ENCODE data around the gene WFIKKN1. TPM values are rescaled to one million over a fixed set of nuclear protein-coding genes. Genes with fewer than 3 reads are reported as not detected.

WFIKKN1 gene
- total RNA-seq, 5 donors from 2014 or later (not counting 1 experiment from before 2014, with no cell fraction given), result 0.15 to 1.5 (median 1.0) TPM

DNA sequence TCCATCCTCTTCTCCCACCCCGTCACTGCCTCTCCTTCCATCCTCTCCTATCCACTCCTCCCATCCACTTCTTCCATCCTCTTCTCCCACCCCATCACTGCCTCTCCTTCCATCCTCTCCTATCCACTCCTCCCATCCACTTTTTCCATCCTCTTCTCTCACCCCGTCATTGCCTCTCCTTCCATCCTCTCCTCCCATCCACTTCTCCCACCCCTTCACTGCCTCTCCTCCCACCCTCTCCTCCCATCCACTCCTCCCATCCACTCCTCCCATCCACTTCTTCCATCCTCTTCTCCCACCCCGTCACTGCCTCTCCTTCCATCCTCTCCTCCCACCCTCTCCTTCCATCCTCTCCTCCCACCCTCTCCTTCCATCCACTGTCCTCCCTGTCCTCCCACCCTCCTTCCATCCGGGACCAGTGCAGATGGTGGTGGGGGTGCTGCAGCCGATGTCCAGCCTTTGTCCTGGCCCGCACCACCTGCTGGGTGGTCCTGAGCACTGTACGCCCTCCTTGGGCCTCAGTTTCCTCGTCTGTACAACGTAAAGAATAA, 1.1 kb downstream of the WFIKKN1 start:
- Histone ChIP-seq H3K9me3 (no peaks in the 10 kb centered on the region), H3K4me1 (ENCODE audit: control insufficient read depth in 1 of 2, extremely low read depth in 1 of 2, insufficient read depth in 2 of 2, low read length in 2 of 2) (peaks cover 5 to 26% of the 10 kb centered on the region in 2 experiments), H3K27ac (ENCODE audit: low read length) (no peak overlapping the region), H3K36me3 (ENCODE audit: control insufficient read depth in 2 of 2, extremely low read depth in 1 of 2, insufficient read depth in 1 of 2, low read length in 1 of 2) (peaks cover 9% of the 10 kb centered on the region in 2 donors), H3K27me3 (replicated peaks in 1 of 2; ENCODE audit: control insufficient read depth in 2 of 2, extremely low read depth in 1 of 2, insufficient read depth in 2 of 2, low read length in 1 of 2) (no peaks in the 10 kb centered on the region), H3K4me3 (ENCODE audit: control insufficient read depth in 1 of 2, extremely low read depth in 1 of 2, low read length in 1 of 2) (no peak overlapping the region)
- 72% methylated on average over 5 of the region's 9 CpGs for WGBS (ENCODE audit: insufficient coverage)
- Mint-ChIP-seq H3K27me3 (peaks cover 0 to 3% of the 10 kb centered on the region in 2 donors), H3K36me3 (no peaks in the 10 kb centered on the region), H3K4me1 (peaks cover 6 to 8% (median 7%) of the 10 kb centered on the region in 3 donors), H3K27ac (no peak overlapping the region), H3K9me3 (no peaks in the 10 kb centered on the region), H3K4me3 (no peak overlapping the region)
- CTCF ChIA-PET, result no interaction called here
- DNase-seq, result no peak
- no peak for ATAC-seq (replicated peaks in 1 of 4)
- POLR2A ChIA-PET, result no interaction called here

DNA sequence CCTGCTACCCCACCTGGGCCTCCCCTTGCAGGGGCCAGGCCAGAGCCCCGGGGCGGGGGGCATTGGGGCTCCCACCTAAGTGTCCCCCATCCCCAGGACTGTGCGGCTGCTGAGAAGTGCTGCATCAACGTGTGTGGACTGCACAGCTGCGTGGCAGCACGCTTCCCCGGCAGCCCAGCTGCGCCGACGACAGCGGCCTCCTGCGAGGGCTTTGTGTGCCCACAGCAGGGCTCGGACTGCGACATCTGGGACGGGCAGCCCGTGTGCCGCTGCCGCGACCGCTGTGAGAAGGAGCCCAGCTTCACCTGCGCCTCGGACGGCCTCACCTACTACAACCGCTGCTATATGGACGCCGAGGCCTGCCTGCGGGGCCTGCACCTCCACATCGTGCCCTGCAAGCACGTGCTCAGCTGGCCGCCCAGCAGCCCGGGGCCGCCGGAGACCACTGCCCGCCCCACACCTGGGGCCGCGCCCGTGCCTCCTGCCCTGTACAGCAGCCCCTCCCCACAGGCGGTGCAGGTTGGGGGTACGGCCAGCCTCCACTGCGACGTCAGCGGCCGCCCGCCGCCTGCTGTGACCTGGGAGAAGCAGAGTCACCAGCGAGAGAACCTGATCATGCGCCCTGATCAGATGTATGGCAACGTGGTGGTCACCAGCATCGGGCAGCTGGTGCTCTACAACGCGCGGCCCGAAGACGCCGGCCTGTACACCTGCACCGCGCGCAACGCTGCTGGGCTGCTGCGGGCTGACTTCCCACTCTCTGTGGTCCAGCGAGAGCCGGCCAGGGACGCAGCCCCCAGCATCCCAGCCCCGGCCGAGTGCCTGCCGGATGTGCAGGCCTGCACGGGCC, 1.9 kb downstream of the WFIKKN1 start:
- DNase-seq (no peak), ATAC-seq (replicated peaks in 1 of 4) (no peak)
- H3K9me3 Mint-ChIP-seq, result no peaks in the 10 kb centered on the region
- H3K27me3 Mint-ChIP-seq, result peaks cover 0 to 3% of the 10 kb centered on the region in 2 donors
- H3K27ac ChIP-seq (ENCODE audit: low read length), result no peak overlapping the region
- H3K36me3 ChIP-seq (ENCODE audit: control insufficient read depth in 2 of 2, extremely low read depth in 1 of 2, insufficient read depth in 1 of 2, low read length in 1 of 2), result peaks cover 5 to 9% of the 10 kb centered on the region in 2 donors
- H3K36me3 Mint-ChIP-seq, result no peaks in the 10 kb centered on the region
- H3K4me1 Mint-ChIP-seq, result peaks cover 7 to 8% (median 8%) of the 10 kb centered on the region in 3 donors
- H3K27me3 ChIP-seq (replicated peaks in 1 of 2; ENCODE audit: control insufficient read depth in 2 of 2, extremely low read depth in 1 of 2, insufficient read depth in 2 of 2, low read length in 1 of 2), result no peaks in the 10 kb centered on the region
- H3K27ac Mint-ChIP-seq, result no peak overlapping the region
- CTCF ChIA-PET, result no interaction called here
- H3K4me3 Mint-ChIP-seq, result no peak overlapping the region
- H3K4me1 ChIP-seq (ENCODE audit: control insufficient read depth in 1 of 2, extremely low read depth in 1 of 2, insufficient read depth in 2 of 2, low read length in 2 of 2), result peaks cover 9 to 32% of the 10 kb centered on the region in 2 experiments
- no peak overlapping the region for H3K4me3 ChIP-seq (ENCODE audit: control insufficient read depth in 1 of 2, extremely low read depth in 1 of 2, low read length in 1 of 2)
- WGBS (ENCODE audit: insufficient coverage), result 96% methylated on average over 65 of the region's 67 CpGs
- POLR2A ChIA-PET, result no interaction called here
- H3K9me3 ChIP-seq, result no peaks in the 10 kb centered on the region

DNA sequence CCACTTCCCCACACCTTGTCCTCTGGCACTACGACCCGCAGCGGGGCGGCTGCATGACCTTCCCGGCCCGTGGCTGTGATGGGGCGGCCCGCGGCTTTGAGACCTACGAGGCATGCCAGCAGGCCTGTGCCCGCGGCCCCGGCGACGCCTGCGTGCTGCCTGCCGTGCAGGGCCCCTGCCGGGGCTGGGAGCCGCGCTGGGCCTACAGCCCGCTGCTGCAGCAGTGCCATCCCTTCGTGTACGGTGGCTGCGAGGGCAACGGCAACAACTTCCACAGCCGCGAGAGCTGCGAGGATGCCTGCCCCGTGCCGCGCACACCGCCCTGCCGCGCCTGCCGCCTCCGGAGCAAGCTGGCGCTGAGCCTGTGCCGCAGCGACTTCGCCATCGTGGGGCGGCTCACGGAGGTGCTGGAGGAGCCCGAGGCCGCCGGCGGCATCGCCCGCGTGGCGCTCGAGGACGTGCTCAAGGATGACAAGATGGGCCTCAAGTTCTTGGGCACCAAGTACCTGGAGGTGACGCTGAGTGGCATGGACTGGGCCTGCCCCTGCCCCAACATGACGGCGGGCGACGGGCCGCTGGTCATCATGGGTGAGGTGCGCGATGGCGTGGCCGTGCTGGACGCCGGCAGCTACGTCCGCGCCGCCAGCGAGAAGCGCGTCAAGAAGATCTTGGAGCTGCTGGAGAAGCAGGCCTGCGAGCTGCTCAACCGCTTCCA, 2.7 kb downstream of the WFIKKN1 start:
- peaks cover 9 to 34% of the 10 kb centered on the region in 2 experiments for H3K4me1 ChIP-seq (ENCODE audit: control insufficient read depth in 1 of 2, extremely low read depth in 1 of 2, insufficient read depth in 2 of 2, low read length in 2 of 2)
- no peak overlapping the region for H3K27ac ChIP-seq (ENCODE audit: low read length)
- Mint-ChIP-seq H3K4me1 (peaks cover 7 to 8% (median 8%) of the 10 kb centered on the region in 3 donors), H3K27ac (no peak overlapping the region), H3K36me3 (no peaks in the 10 kb centered on the region), H3K27me3 (peaks cover 0 to 3% of the 10 kb centered on the region in 2 donors), H3K4me3 (no peak overlapping the region), H3K9me3 (no peaks in the 10 kb centered on the region)
- 98% methylated on average over 74 of the region's 74 CpGs for WGBS (ENCODE audit: insufficient coverage)
- no peak overlapping the region for H3K4me3 ChIP-seq (ENCODE audit: control insufficient read depth in 1 of 2, extremely low read depth in 1 of 2, low read length in 1 of 2)
- DNase-seq (no peak), ATAC-seq (replicated peaks in 1 of 4) (no peak)
- POLR2A ChIA-PET, result no interaction called here
- no peaks in the 10 kb centered on the region for H3K27me3 ChIP-seq (replicated peaks in 1 of 2; ENCODE audit: control insufficient read depth in 2 of 2, extremely low read depth in 1 of 2, insufficient read depth in 2 of 2, low read length in 1 of 2)
- H3K36me3 ChIP-seq (ENCODE audit: control insufficient read depth in 2 of 2, extremely low read depth in 1 of 2, insufficient read depth in 1 of 2, low read length in 1 of 2), result peaks cover 5 to 9% of the 10 kb centered on the region in 2 donors
- CTCF ChIA-PET, result no interaction called here
- no peaks in the 10 kb centered on the region for H3K9me3 ChIP-seq

DNA sequence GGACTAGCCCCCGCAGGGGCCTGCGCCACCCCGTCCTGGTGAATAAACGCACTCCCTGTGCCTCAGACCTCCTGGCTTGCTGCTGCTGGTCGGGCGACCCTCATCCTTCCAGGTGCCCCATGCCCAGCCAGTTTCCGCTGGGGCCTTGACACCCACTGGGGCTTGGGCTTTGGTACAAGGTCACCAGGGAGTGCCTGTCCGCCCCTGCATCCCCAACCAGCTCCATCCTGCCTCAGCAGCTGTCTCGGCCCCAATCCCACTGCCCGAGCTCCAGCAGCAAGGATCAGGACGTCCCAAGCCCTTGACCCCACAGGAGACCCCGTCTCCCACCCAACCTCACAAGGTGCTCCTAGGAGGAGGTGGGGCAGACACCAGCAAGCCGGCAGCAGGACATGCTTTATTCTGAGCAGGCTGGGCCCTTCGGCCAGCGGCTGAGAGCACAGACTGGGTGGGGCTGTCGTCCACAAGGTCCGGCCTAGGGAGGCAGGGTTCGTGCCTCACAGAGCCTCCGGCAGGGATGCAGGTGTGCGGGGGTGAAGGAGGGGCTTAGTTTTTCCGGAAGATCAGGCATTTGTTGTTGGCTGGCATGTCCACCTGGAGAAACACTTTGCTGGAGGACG, 3.4 kb downstream of the WFIKKN1 start:
- Mint-ChIP-seq H3K4me3 (peak overlapping the region; percentile 50 to 68 (median 60)), H3K9me3 (no peaks in the 10 kb centered on the region), H3K27me3 (peaks cover 0 to 3% of the 10 kb centered on the region in 2 donors), H3K36me3 (no peaks in the 10 kb centered on the region), H3K4me1 (peaks cover 7 to 8% (median 8%) of the 10 kb centered on the region in 3 donors), H3K27ac (no peak overlapping the region)
- H3K4me1 ChIP-seq (ENCODE audit: control insufficient read depth in 1 of 2, extremely low read depth in 1 of 2, insufficient read depth in 2 of 2, low read length in 2 of 2), result peaks cover 9 to 34% of the 10 kb centered on the region in 2 experiments
- peaks cover 5 to 9% of the 10 kb centered on the region in 2 donors for H3K36me3 ChIP-seq (ENCODE audit: control insufficient read depth in 2 of 2, extremely low read depth in 1 of 2, insufficient read depth in 1 of 2, low read length in 1 of 2)
- CTCF ChIA-PET, result no interaction called here
- POLR2A ChIA-PET, result no interaction called here
- DNase-seq (no peak), ATAC-seq (replicated peaks in 1 of 4) (no peak)
- no peaks in the 10 kb centered on the region for H3K9me3 ChIP-seq
- H3K27ac ChIP-seq (ENCODE audit: low read length), result no peak overlapping the region
- 97% methylated on average over 18 of the region's 22 CpGs for WGBS (ENCODE audit: insufficient coverage)
- no peaks in the 10 kb centered on the region for H3K27me3 ChIP-seq (replicated peaks in 1 of 2; ENCODE audit: control insufficient read depth in 2 of 2, extremely low read depth in 1 of 2, insufficient read depth in 2 of 2, low read length in 1 of 2)
- H3K4me3 ChIP-seq (ENCODE audit: control insufficient read depth in 1 of 2, extremely low read depth in 1 of 2, low read length in 1 of 2), result no peak overlapping the region

DNA sequence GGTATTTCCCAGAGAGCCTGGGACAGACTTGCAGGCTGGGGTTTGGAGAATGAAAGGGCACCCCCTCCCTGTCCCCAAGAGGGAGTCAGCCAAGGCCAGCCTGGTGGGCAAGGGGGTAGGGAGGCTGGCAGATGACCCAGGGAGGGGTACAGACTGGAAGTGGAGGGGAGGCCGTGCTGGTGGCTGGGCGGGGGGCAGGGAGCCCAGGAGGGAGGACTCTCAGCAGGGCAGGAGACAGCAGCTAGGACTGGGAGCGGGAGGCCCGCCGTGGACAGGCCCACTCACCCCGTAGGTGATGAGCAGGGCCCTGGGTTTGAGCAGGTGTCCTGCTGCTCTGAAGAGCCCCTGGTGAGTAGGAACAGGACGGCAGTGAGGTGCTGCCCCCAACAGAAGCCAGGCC, 4.2 kb downstream of the WFIKKN1 start:
- DNase-seq, result no peak
- peaks cover 9 to 34% of the 10 kb centered on the region in 2 experiments for H3K4me1 ChIP-seq (ENCODE audit: control insufficient read depth in 1 of 2, extremely low read depth in 1 of 2, insufficient read depth in 2 of 2, low read length in 2 of 2)
- H3K9me3 Mint-ChIP-seq, result no peaks in the 10 kb centered on the region
- H3K27ac ChIP-seq (ENCODE audit: low read length), result no peak overlapping the region
- H3K9me3 ChIP-seq, result no peaks in the 10 kb centered on the region
- H3K36me3 Mint-ChIP-seq, result no peaks in the 10 kb centered on the region
- H3K36me3 ChIP-seq (ENCODE audit: control insufficient read depth in 2 of 2, extremely low read depth in 1 of 2, insufficient read depth in 1 of 2, low read length in 1 of 2), result peaks cover 5 to 9% of the 10 kb centered on the region in 2 donors
- ChIA-PET POLR2A (no interaction called here), CTCF (no interaction called here)
- no peak for ATAC-seq (replicated peaks in 1 of 4)
- peaks cover 7 to 8% (median 8%) of the 10 kb centered on the region in 3 donors for H3K4me1 Mint-ChIP-seq
- peaks cover 0 to 3% of the 10 kb centered on the region in 2 donors for H3K27me3 Mint-ChIP-seq
- H3K27me3 ChIP-seq (replicated peaks in 1 of 2; ENCODE audit: control insufficient read depth in 2 of 2, extremely low read depth in 1 of 2, insufficient read depth in 2 of 2, low read length in 1 of 2), result no peaks in the 10 kb centered on the region
- no peak overlapping the region for H3K27ac Mint-ChIP-seq
- WGBS (ENCODE audit: insufficient coverage), result 50% methylated on average over 1 of the region's 7 CpGs
- peak overlapping the region; percentile 62 to 74 (median 68) for H3K4me3 Mint-ChIP-seq
- H3K4me3 ChIP-seq (ENCODE audit: control insufficient read depth in 1 of 2, extremely low read depth in 1 of 2, low read length in 1 of 2), result peak overlapping the region in 1 of 2 donors; percentile 87
